Lower lobe of right lung (tissue), 2 donors: ENCODE measurements around the gene NTN3. TPM values are rescaled to one million over a fixed set of nuclear protein-coding genes. Genes with fewer than 3 reads are reported as not detected.
A peak's percentile ranks its signal among the peaks of the same experiment; 100 is the strongest.

Experiments
- ATAC-seq, 2 donors: fragments of 200-7000 bp; cut with Tn5 transposase; one replicate each; pipeline ENCODE4 v1.9.1; 2020 to 2022; ENCODE audit warnings: mild to moderate bottlenecking in 2 of 2, moderate library complexity in 2 of 2
- DNase-seq: peaks from one replicate; pipeline ENCODE4 v3.0.0-alpha.2; 2020
- H3K27ac ChIP-seq: fragments of 200-600 bp; one replicate; pipeline ENCODE4 v1.8.0; 2022
- H3K27me3 ChIP-seq: fragments of 200-600 bp; one replicate; pipeline ENCODE4 v1.8.0; 2022; ENCODE audit warnings: low read depth
- H3K36me3 ChIP-seq: fragments of 200-600 bp; one replicate; pipeline ENCODE4 v1.8.0; 2022; ENCODE audit warnings: mild to moderate bottlenecking
- H3K4me1 ChIP-seq: fragments of 200-600 bp; one replicate; pipeline ENCODE4 v1.8.0; 2022
- H3K4me3 ChIP-seq: fragments of 200-600 bp; one replicate; pipeline ENCODE4 v1.8.0; 2022; ENCODE audit warnings: mild to moderate bottlenecking
- H3K9me3 ChIP-seq: fragments of 200-600 bp; one replicate; pipeline ENCODE4 v1.8.0; 2022
- CTCF ChIP-seq: fragments of 200-600 bp; IDR thresholded peaks from one replicate; pipeline ENCODE4 v1.8.0; 2022; ENCODE audit warnings: antibody characterized with exemption, mild to moderate bottlenecking
- intact Hi-C: fragments of 100-400 bp; cut with DNase I; formaldehyde crosslinking; loops from one replicate; pipeline ENCODE4 v1.11.0; 2022
- total RNA-seq: library from RNA; stranded (reverse); fragmentation: NEBNext Ultra II Directional; extraction: Animal tissue kit (Norgen Biotek cat#: 25700); gene quantifications from one replicate; pipeline ENCODE4 v1.2.1, GENCODE V29; 2021
- donor health status: DM: no; HTN: yes; CAD: no; lungs with severe emphysema.

The NTN3 gene
- total RNA-seq, 1 donor from 2014 or later = 0.24 TPM

GRCh38 chr16:2459647-2460390 lies 11.3 kb upstream of the NTN3 start, which contains the start of gene TEDC2:
TEDC2 (plus strand) TSS chr16:2460109; CDS start chr16:2460145, 36 bp downstream.
- Histone ChIP-seq H3K27me3 (no peaks in the 10 kb centered on the region), H3K27ac (no peak within 1 kb of the TSS), H3K9me3 (no peaks in the 10 kb centered on the region), H3K36me3 (no peaks in the 10 kb centered on the region), H3K4me3 (peak within 1 kb of the TSS; percentile 67), H3K4me1 (peaks cover 16% of the 10 kb centered on the region)
- ATAC-seq = peak; percentile 97 to 98
- DNase-seq = peak; percentile 98
- intact Hi-C loops = no loop called here
- TF ChIP-seq CTCF = no peak

- no peak for TF ChIP-seq CTCF
- H3K36me3 ChIP-seq = no peaks in the 10 kb centered on the region
- peaks cover 16% of the 10 kb centered on the region for H3K4me1 ChIP-seq
- peak overlapping the region; percentile 67 for H3K4me3 ChIP-seq
- no peak for ATAC-seq
- intact Hi-C loops = no loop called here
- DNase-seq = no peak
- no peaks in the 10 kb centered on the region for H3K27me3 ChIP-seq
- H3K27ac ChIP-seq = no peak overlapping the region
- H3K9me3 ChIP-seq = no peaks in the 10 kb centered on the region
Observed at GRCh38 chr16:2460391-2460713, 10.7 kb upstream of the NTN3 start.

GRCh38 chr16:2460916-2461315 lies 10.2 kb upstream of the NTN3 start:
- no peak overlapping the region for H3K27ac ChIP-seq
- no peaks in the 10 kb centered on the region for H3K27me3 ChIP-seq
- no peak overlapping the region for H3K4me3 ChIP-seq
- peaks cover 16% of the 10 kb centered on the region for H3K4me1 ChIP-seq
- DNase-seq = no peak
- H3K36me3 ChIP-seq = no peaks in the 10 kb centered on the region
- H3K9me3 ChIP-seq = no peaks in the 10 kb centered on the region
- ATAC-seq = no peak
- no peak for TF ChIP-seq CTCF
- intact Hi-C loops = no loop called here

GRCh38 chr16:2462031-2462866 lies 8.8 kb upstream of the NTN3 start:
- Histone ChIP-seq H3K27ac (no peak overlapping the region), H3K4me3 (no peak overlapping the region), H3K36me3 (no peaks in the 10 kb centered on the region), H3K9me3 (no peaks in the 10 kb centered on the region), H3K27me3 (no peaks in the 10 kb centered on the region), H3K4me1 (peaks cover 16% of the 10 kb centered on the region)
- intact Hi-C loops = no loop called here
- DNase-seq (peak; percentile 39), ATAC-seq (no peak)
- TF ChIP-seq CTCF = no peak

- Histone ChIP-seq H3K36me3 (no peaks in the 10 kb centered on the region), H3K4me1 (peaks cover 27% of the 10 kb centered on the region), H3K27ac (no peak overlapping the region), H3K4me3 (no peak overlapping the region), H3K9me3 (no peaks in the 10 kb centered on the region), H3K27me3 (peaks cover 17% of the 10 kb centered on the region)
- DNase-seq = no peak
- no peak for ATAC-seq
- intact Hi-C loops = no loop called here
- no peak for TF ChIP-seq CTCF
Observed at GRCh38 chr16:2464333-2464732, 6.8 kb upstream of the NTN3 start.
